Activated T-cell treated with anti-CD3 and anti-CD28 coated beads, Interleukin-2, amount 50 U/mL, for 4 hours (primary cell): ENCODE data around the gene SNAP25. TPM values are rescaled to one million over a fixed set of nuclear protein-coding genes. Genes with fewer than 3 reads are reported as not detected.

Source experiments
- ATAC-seq, 2 donors: fragments of 200-7000 bp; cut with Tn5 transposase; one replicate each; pipeline ENCODE4 v1.10.0; 2021
- DNase-seq: peaks from one replicate; pipeline ENCODE4 v3.0.0-alpha.2; 2020
- H3K27me3 Mint-ChIP-seq: one replicate; pipeline ENCODE4 v1.8.0; 2021; ENCODE audit warnings: low read depth, mixed read lengths
- H3K36me3 Mint-ChIP-seq: one replicate; pipeline ENCODE4 v1.8.0; 2022; ENCODE audit warnings: mixed read lengths; ENCODE audit not compliant: insufficient read depth
- H3K4me1 Mint-ChIP-seq: one replicate; pipeline ENCODE4 v1.8.0; 2021; ENCODE audit warnings: low read depth, mixed read lengths
- H3K4me3 Mint-ChIP-seq: one replicate; pipeline ENCODE4 v1.8.0; 2021; ENCODE audit warnings: mild to moderate bottlenecking, moderate library complexity, mixed read lengths
- H3K9me3 Mint-ChIP-seq: one replicate; pipeline ENCODE4 v1.8.0; 2021; ENCODE audit warnings: mixed read lengths
- total RNA-seq, 3 donors: library from RNA; stranded (reverse); gene quantifications; one replicate each; pipeline ENCODE4 v1.2.1, GENCODE V29; 2021

SNAP25 gene
- total RNA-seq, 3 donors from 2014 or later = 0.10 TPM; not detected in 2

DNA sequence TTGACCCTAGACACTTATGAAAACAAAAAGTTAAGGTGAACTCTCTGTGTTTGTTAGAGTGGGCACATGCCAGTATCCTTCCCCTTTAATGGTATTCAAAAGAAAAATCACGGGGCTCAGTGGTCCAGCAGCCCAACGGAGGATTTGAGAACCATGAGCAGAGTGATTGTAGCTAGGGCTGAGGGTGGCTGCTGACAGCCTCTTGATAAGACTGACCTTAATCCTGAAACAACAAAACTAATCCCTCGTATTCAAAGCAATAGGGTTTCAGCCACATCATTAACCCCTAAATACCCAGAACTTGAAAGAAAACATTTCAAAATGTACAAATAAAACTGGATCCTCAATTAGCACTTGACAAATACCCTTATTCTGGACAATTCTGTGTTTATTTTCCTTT is 95.1 kb downstream of the SNAP25 start:
- no peak for ATAC-seq
- Mint-ChIP-seq H3K36me3 (no peaks in the 10 kb centered on the region), H3K27me3 (peaks cover 22% of the 10 kb centered on the region), H3K4me3 (no peak overlapping the region), H3K4me1 (peaks cover 2% of the 10 kb centered on the region), H3K9me3 (no peaks in the 10 kb centered on the region)
- DNase-seq = no peak

DNA sequence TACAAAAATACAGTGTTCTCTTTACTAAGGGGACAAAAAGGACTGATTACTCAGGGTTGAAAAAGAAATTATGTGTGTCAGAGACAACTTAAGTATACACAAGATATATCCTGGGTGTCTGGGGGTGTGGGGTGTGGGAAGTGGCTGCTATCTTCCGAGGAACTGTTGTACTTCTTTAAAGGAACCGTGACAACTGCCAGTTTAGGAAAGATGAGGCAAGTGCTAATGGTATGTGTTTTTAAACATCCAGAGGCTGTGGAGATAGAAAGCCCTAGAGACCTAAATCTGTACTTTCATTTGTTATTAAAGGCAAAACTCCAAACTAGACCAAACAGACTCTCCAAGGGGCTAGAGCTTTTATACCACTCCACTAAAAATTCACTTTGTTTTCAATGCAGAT is 95.6 kb downstream of the SNAP25 start:
- Mint-ChIP-seq H3K36me3 (no peaks in the 10 kb centered on the region), H3K4me3 (no peak overlapping the region)
- ATAC-seq = no peak

DNA sequence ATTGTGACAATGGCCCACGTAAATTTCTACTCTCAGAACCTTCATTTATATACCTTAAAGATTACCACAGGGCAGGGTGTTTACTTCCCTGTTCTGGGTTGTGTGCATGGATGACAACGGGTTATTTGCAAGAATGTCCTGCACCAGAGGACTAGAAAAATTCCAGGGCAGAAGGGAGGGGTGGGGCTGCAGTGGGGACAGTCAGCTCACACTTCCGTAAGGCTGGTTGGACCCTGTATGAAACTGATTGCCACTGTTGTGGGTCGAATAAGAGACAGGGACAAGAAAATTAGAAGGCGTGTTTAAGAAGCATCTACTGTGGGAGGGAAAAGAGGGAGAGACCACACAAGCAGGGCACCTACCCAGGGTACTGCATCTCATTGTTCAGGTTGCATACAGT is 96.5 kb downstream of the SNAP25 start:
- Mint-ChIP-seq H3K4me3 (no peak overlapping the region), H3K36me3 (no peaks in the 10 kb centered on the region), H3K9me3 (no peaks in the 10 kb centered on the region), H3K27me3 (peaks cover 12% of the 10 kb centered on the region), H3K4me1 (no peaks in the 10 kb centered on the region)
- ATAC-seq (no peak), DNase-seq (no peak)

More for the DNA sequence above, 95.6 kb downstream of the SNAP25 start:
- no peaks in the 10 kb centered on the region for H3K4me1 Mint-ChIP-seq
- no peak for DNase-seq
- H3K9me3 Mint-ChIP-seq = no peaks in the 10 kb centered on the region
- peaks cover 19% of the 10 kb centered on the region for H3K27me3 Mint-ChIP-seq

DNA sequence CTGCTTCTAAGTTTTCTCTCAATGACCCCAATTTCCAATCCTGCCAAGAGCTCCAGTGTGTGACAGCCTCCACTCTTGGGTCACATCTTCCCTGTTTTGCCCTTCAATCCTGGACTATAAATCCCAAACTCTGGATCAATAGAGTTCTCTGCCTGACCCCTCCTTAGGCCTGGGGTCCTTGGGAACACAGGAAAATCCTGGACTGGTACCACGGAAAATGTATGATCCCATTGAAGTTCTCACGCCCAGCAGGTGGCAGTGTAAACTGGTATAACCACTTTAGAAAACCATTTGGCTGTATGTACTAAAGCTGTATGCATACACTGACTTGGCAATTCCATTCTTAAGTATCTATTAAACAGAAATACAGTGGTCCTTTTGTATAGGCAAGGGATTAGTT is 98.0 kb downstream of the SNAP25 start:
- Mint-ChIP-seq H3K4me3 (no peak overlapping the region), H3K36me3 (no peaks in the 10 kb centered on the region), H3K27me3 (peaks cover 10% of the 10 kb centered on the region), H3K4me1 (no peaks in the 10 kb centered on the region), H3K9me3 (no peaks in the 10 kb centered on the region)
- DNase-seq = no peak
- ATAC-seq = no peak

DNA sequence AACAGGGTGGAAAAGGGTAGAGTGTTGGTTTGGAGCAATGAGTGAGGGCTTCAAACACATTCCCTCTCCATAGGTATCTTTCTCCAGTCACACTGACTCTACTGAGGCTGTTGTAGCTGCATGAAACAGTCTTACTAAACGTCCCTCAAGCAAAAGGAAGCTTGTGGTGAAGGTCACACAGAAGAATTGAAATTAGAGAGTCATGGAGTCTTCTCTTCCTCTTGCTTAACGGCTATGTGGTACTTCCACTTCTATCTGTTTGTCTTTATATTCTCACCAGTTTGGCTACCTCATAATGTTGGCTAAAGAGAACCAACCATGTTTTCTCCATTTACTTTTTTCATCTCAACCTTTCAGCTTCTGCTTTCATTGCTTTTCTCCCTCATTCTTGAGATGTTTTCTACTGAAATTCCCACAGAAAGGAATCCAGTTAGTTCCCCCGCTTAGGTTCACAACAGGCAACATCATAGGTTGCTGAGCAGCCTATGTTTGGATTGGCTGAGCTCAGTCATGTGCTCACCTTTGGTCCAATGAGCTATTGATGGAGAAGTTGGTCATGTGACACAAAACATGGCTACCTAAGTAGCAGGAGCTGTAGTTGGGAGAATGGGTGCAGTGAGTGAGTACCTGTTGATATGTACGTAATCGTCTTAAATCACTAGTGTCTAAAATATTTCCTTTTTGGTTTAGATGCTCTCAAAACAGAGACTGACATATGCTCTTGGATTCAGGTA is 99.8 kb downstream of the SNAP25 start:
- Mint-ChIP-seq H3K27me3 (peaks cover 11% of the 10 kb centered on the region), H3K4me3 (no peak overlapping the region), H3K9me3 (no peaks in the 10 kb centered on the region), H3K4me1 (no peaks in the 10 kb centered on the region), H3K36me3 (no peaks in the 10 kb centered on the region)
- ATAC-seq = no peak
- no peak for DNase-seq

DNA sequence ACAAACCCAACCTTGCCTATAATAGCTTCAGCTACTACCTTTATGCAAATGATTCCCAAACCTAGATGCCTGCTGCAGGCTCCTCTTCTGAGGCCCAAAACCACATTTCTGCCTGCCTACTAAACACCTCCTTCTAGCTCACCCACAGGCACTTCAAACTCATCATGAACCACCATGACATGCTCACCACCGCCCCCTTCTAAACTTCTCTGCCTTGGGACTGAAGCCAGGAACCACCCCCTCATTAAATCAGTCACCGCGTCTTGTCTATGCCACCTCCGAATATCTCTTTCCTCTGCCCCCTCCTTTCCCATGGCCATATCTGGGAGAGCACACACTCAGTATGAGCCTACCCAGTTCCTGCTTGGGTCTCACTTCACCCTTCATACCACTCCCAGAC is 101.2 kb downstream of the SNAP25 start:
- Mint-ChIP-seq H3K36me3 (no peaks in the 10 kb centered on the region), H3K9me3 (no peaks in the 10 kb centered on the region), H3K27me3 (peaks cover 9% of the 10 kb centered on the region), H3K4me1 (no peaks in the 10 kb centered on the region), H3K4me3 (no peak overlapping the region)
- no peak for DNase-seq
- no peak for ATAC-seq

DNA sequence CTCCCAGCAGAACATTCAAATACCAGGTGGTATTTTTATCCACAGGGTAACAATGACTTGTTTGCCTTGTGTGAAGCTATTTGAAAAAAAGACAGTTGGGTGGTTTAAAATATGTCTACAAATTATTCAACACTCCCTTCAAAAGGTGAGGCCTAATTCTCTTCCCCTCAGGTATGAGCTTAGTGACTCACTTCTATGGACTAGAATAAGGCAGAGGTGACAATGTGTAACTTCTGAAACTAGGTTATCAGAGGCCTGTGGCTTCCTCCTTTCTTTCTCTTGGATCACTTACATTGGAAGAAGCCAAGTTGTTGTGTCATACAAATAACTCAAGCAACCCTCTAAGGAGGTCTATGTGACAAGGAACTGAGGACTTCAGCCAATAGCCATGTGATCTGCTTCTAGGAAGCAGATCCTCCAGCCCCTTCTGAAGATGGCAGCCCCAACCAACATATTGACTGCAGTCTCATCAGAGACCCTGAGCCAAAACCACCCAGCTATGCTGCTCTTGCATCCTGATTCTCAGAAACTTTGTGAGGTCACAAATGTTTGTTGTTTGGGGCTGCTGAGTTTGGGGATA is 102.6 kb downstream of the SNAP25 start:
- Mint-ChIP-seq H3K36me3 (no peaks in the 10 kb centered on the region), H3K4me1 (no peaks in the 10 kb centered on the region), H3K27me3 (peaks cover 9% of the 10 kb centered on the region), H3K4me3 (no peak overlapping the region), H3K9me3 (no peaks in the 10 kb centered on the region)
- ATAC-seq = no peak
- DNase-seq = no peak

DNA sequence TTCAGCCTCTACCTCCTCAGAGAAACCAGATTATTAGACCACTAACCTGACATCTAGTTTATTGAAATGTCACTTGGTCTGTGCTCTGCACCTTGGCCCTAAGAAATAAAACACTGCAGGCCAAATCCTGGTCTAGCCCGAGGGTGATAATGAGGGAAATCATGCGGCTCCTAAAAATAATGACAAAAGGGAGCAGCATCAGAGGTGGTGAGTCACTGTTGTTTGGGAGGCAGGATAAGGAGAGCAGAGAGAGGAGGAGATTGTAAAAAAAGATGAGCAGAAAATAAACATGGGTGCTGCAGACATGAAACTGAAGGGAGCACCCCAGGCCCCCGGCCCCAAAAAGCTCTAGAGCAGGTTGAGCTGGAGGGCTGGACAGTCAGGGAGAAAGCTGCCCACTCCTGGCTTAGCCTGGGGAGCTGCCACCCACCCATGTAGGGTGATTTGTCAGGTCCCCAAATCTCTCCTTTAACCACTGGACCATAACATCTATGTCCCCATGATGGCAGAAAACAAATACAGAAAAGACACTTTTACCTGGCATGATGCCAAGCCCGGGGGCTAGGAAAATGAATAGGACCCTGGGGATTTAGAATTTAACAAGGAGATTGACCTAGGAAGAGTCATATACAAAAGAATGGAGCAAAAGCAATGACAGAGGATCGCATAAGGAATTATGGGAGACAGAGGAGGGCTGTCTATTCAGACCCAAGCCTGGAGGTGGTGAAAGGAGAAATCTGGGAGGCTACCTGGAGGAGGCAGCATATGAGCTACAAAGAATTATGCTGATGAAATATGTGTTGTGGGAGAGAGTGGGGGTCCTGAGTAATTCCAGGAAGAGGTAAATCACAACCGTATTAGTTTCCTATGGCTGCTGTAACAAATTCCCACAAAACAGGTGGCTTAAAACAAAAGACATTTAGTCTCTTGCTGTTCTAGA is 103.7 kb downstream of the SNAP25 start:
- DNase-seq (no peak), ATAC-seq (no peak)
- Mint-ChIP-seq H3K4me1 (no peaks in the 10 kb centered on the region), H3K27me3 (peaks cover 7% of the 10 kb centered on the region), H3K4me3 (no peak overlapping the region), H3K9me3 (no peaks in the 10 kb centered on the region), H3K36me3 (no peaks in the 10 kb centered on the region)

DNA sequence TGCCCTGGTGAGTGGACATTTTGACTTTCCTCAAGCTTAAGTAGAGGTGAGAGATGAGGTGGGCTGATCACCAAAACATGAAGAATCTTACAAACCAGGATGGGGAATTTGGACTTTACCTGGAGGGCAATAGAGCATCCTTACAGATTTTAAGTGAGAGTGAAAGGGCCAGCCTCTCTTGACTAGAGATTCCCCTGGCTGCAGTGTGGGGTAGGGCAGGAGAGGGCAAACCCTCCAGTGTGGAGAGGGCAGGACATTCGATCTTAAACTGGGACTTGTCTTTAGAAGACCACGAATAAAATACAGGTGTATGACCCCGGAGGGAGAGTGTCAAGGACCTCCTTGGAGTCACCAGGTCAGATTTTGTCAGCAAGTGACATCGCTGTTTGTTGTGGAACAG is 105.1 kb downstream of the SNAP25 start:
- ATAC-seq = no peak
- Mint-ChIP-seq H3K9me3 (no peaks in the 10 kb centered on the region), H3K4me3 (no peak overlapping the region), H3K36me3 (no peaks in the 10 kb centered on the region), H3K4me1 (no peaks in the 10 kb centered on the region), H3K27me3 (peaks cover 6% of the 10 kb centered on the region)
- DNase-seq = no peak

DNA sequence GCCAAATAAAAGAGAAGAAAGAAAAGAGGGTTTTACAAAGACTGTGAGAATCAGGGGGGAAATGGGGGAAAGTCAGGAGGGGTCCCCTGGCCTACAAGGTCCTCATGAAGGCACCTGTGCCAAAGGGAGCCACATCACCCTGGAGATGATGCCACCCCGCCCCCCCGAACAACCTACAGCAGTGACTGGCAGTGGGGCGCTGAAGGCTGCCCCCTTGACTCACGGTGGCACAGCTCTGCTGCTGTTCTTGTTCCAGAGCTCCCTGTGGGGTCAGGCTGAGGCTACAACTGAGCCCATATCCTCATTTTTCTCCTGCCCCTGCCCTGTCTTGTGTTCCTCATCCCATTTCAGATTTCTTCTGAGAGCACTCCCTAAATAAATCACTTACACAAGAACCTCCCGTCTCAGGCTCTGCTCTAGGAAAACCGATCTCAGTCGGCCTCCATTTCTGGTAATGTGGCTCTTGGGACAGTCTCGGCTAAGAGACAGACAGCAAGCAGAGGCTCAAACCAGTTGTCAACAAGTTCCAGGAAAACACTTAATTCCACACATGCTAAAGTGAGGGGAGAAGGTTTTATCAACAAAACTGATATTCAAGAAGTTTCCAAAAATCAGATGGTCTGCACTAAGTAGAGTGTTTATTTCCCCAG is 105.7 kb downstream of the SNAP25 start:
- ATAC-seq (no peak), DNase-seq (no peak)
- no peak overlapping the region for H3K4me3 Mint-ChIP-seq
- H3K27me3 Mint-ChIP-seq = peaks cover 6% of the 10 kb centered on the region
- H3K9me3 Mint-ChIP-seq = no peaks in the 10 kb centered on the region
- no peaks in the 10 kb centered on the region for H3K36me3 Mint-ChIP-seq
- H3K4me1 Mint-ChIP-seq = no peaks in the 10 kb centered on the region

DNA sequence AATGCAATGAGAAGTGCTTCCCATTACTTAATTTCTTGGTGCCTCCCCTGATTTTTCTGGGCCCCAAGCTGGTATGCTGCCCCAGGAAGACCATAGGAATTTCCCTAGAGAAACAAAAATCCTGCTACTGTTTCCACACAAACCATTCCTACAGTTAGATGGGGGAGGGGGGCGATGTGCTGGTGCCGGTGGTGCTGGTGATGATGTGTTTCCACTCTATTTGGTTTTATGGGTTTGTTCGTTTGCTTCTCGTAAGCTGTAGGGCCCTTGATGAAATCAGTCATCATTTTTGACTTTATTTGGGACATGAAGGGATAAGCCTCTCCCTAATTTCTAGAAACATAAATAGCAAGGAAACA is 110.2 kb downstream of the SNAP25 start:
- ATAC-seq (no peak), DNase-seq (no peak)
- H3K36me3 Mint-ChIP-seq = no peaks in the 10 kb centered on the region
- H3K4me1 Mint-ChIP-seq = no peaks in the 10 kb centered on the region
- H3K27me3 Mint-ChIP-seq = peaks cover 4% of the 10 kb centered on the region
- no peaks in the 10 kb centered on the region for H3K9me3 Mint-ChIP-seq
- no peak overlapping the region for H3K4me3 Mint-ChIP-seq

DNA sequence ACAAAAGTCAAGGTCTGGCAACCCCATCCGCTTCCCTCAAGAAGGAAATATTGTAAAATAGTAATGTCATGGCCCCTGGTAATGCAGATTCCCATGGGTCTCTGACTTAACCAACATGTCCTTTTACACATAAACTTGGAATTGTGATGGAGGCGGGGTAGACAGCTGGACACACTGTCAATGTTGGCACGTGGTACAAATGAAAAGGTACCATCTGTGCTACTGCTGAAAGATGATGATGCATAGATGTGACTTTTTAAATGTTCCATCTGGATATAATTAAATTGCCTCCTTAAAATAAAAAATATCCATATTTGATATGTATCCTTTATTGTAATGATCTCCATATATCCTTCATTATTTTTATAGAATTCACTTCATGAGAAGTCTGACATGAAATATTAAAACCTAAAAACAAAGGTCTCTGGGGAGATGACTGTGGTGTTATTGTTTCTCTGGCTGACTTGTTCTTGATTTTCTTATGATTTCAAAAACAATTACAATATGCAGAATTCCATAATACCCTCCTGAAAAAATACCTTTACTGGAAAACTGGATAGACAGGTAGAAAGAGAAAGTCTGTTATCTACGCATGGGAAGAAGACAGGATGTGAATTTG is 110.9 kb downstream of the SNAP25 start:
- Mint-ChIP-seq H3K27me3 (peaks cover 2% of the 10 kb centered on the region), H3K9me3 (no peaks in the 10 kb centered on the region), H3K4me1 (no peaks in the 10 kb centered on the region), H3K36me3 (no peaks in the 10 kb centered on the region), H3K4me3 (no peak overlapping the region)
- DNase-seq (no peak), ATAC-seq (no peak)

DNA sequence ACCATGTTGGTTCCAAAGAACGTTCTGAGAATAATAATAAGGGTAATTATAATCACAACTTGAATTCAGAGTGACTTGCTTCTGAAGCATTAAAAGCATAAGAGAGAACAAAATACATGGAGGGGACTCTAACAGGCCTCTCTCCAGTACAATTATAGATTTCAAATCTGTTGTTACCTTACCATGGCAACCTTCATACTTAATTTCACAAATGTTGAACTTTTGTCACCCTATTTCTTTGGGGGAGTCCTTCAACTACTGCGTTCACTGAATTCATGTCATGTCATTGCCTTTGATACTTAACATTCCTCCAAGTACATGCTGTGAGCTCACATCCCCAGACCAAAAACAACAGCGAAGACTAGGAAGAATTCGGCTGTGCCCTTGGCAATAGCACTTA is 111.4 kb downstream of the SNAP25 start:
- DNase-seq (no peak), ATAC-seq (no peak)
- Mint-ChIP-seq H3K4me1 (no peaks in the 10 kb centered on the region), H3K27me3 (peaks cover 2% of the 10 kb centered on the region), H3K9me3 (no peaks in the 10 kb centered on the region), H3K4me3 (no peak overlapping the region), H3K36me3 (no peaks in the 10 kb centered on the region)
